Lower leg skin (tissue), 3 donors: ENCODE measurements around the gene VPS33A.

Experiments
- CTCF ChIP-seq, 3 donors: fragments of 450-650 bp; IDR thresholded peaks; one replicate each; pipeline ENCODE4 v1.5.1; 2016; ENCODE audit warnings: antibody characterized with exemption in 3 of 3, mild to moderate bottlenecking in 3 of 3, moderate library complexity in 2 of 3
- POLR2A ChIP-seq, 2 donors: fragments of 450-650 bp; IDR thresholded peaks; one replicate each; pipeline ENCODE4 v1.6.1; 2016 to 2017; ENCODE audit warnings: antibody characterized with exemption in 2 of 2, mild to moderate bottlenecking in 1 of 2, moderate library complexity in 1 of 2

DNA sequence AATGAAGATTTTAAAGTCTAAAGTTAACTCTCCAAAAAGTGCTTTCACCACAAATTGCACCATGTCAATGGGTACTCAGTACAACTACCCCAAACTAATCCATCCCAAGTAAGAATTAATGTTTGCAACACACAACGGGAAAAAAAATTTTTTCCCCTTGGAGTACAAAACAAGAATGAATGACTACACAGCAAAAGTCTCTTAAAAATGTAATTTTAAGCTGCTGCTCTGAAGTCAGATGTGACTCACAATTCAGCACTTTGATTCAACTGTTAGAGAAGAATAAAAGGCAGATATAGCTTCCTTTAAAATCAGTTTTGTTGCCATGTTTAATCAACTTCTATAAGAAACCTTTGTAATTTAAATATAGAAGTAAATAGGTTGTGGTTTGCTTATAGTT is 42.5 kb upstream of the VPS33A start:
- no peak for TF ChIP-seq CTCF (IDR thresholded peaks at IDR 0.05)
- no peak for TF ChIP-seq POLR2A (IDR thresholded peaks at IDR 0.05)
